ENCODE data around the gene PSMD4. TPM values are rescaled to one million over a fixed set of nuclear protein-coding genes. Genes with fewer than 3 reads are reported as not detected.
A peak's percentile ranks its signal among the peaks of the same experiment; 100 is the strongest.

Gene PSMD4
- polyA plus RNA-seq, 3 donors: 232 to 266 (median 252) TPM

GRCh38 chr1:151289080-151289935 is 34.8 kb downstream of the PSMD4 start:
- H2AFZ ChIP-seq (ENCODE audit: insufficient read depth, low read depth, low read length, poor library complexity, severe bottlenecking): no peak overlapping the region
- H3K4me3 Mint-ChIP-seq: no peak overlapping the region
- TF ChIP-seq CTCF (IDR thresholded peaks at IDR 0.05): no peak
- H3K36me3 Mint-ChIP-seq: peaks cover 77 to 98% of the 10 kb centered on the region in 2 donors
- H3K9me3 Mint-ChIP-seq: peaks cover 0 to 2% (median 0%) of the 10 kb centered on the region in 7 donors
- no peak overlapping the region for H3K4me2 ChIP-seq (replicated peaks; ENCODE audit: extremely low read depth, low read length, poor library complexity, severe bottlenecking)
- peaks cover 18% of the 10 kb centered on the region for H3K4me1 Mint-ChIP-seq
- H3K79me2 ChIP-seq (ENCODE audit: insufficient read depth, low read length): peaks cover 54% of the 10 kb centered on the region
- H3K27ac ChIP-seq (ENCODE audit: low read depth in 1 of 2, low read length in 2 of 2): peak overlapping the region in 1 of 2 donors; percentile 41
- no peak overlapping the region for H3K4me3 ChIP-seq (replicated peaks in 1 of 3; ENCODE audit: low read depth in 2 of 3, low read length in 3 of 3)
- H3K4me1 ChIP-seq (ENCODE audit: control insufficient read depth in 1 of 2, insufficient read depth in 2 of 2, low read length in 2 of 2): peaks cover 8 to 17% of the 10 kb centered on the region in 2 donors
- intact Hi-C loops (cut with micrococcal nuclease): loop anchor here in 1 of 2 donors (10.0 kb wide), 1 partner anchor 175 kb away; no protein-coding TSS in a partner anchor
- H3K9me3 ChIP-seq (replicated peaks in 1 of 2; ENCODE audit: control insufficient read depth in 1 of 2, insufficient read depth in 1 of 2, low read length in 2 of 2): no peaks in the 10 kb centered on the region
- WGBS (ENCODE audit: insufficient coverage): 20% methylated on average over 4 of the region's 18 CpGs
- peaks cover 97% of the 10 kb centered on the region for H4K20me1 ChIP-seq (ENCODE audit: insufficient read depth, low read length)
- no peaks in the 10 kb centered on the region for H3K27me3 ChIP-seq (ENCODE audit: control insufficient read depth in 2 of 2, insufficient read depth in 2 of 2, low read length in 2 of 2)
- H3K27me3 Mint-ChIP-seq (ENCODE audit: low read depth in 3 of 3): no peaks in the 10 kb centered on the region
- peak overlapping the region in 4 of 7 donors; percentile 22 to 63 (median 49) for H3K27ac Mint-ChIP-seq
- peaks cover 89 to 95% of the 10 kb centered on the region in 2 donors for H3K36me3 ChIP-seq (replicated peaks in 1 of 2; ENCODE audit: control insufficient read depth in 1 of 2, insufficient read depth in 2 of 2, low read length in 2 of 2)
- no peak for DNase-seq
- H3K9ac ChIP-seq (ENCODE audit: insufficient read depth, low read length, poor library complexity, severe bottlenecking): no peak overlapping the region

- Mint-ChIP-seq H3K9me3 (peaks cover 0 to 2% (median 0%) of the 10 kb centered on the region in 7 donors), H3K4me1 (peaks cover 16% of the 10 kb centered on the region), H3K27me3 (ENCODE audit: low read depth in 3 of 3) (no peaks in the 10 kb centered on the region), H3K4me3 (no peak overlapping the region), H3K27ac (peak overlapping the region in 5 of 7 donors; percentile 26 to 87 (median 43)), H3K36me3 (peaks cover 79 to 97% of the 10 kb centered on the region in 2 donors)
- WGBS (ENCODE audit: insufficient coverage): 87% methylated on average over 20 of the region's 21 CpGs
- Histone ChIP-seq H3K36me3 (replicated peaks in 1 of 2; ENCODE audit: control insufficient read depth in 1 of 2, insufficient read depth in 2 of 2, low read length in 2 of 2) (peaks cover 92 to 98% of the 10 kb centered on the region in 2 donors), H3K9me3 (replicated peaks in 1 of 2; ENCODE audit: control insufficient read depth in 1 of 2, insufficient read depth in 1 of 2, low read length in 2 of 2) (no peaks in the 10 kb centered on the region), H3K9ac (ENCODE audit: insufficient read depth, low read length, poor library complexity, severe bottlenecking) (no peak overlapping the region), H3K4me1 (ENCODE audit: control insufficient read depth in 1 of 2, insufficient read depth in 2 of 2, low read length in 2 of 2) (peaks cover 7 to 11% of the 10 kb centered on the region in 2 donors), H3K4me3 (replicated peaks in 1 of 3; ENCODE audit: low read depth in 2 of 3, low read length in 3 of 3) (no peak overlapping the region), H3K27ac (ENCODE audit: low read depth in 1 of 2, low read length in 2 of 2) (peak overlapping the region in 1 of 2 donors; percentile 32), H4K20me1 (ENCODE audit: insufficient read depth, low read length) (peaks cover 88% of the 10 kb centered on the region), H3K27me3 (ENCODE audit: control insufficient read depth in 2 of 2, insufficient read depth in 2 of 2, low read length in 2 of 2) (no peaks in the 10 kb centered on the region), H3K79me2 (ENCODE audit: insufficient read depth, low read length) (peaks cover 46% of the 10 kb centered on the region), H2AFZ (ENCODE audit: insufficient read depth, low read depth, low read length, poor library complexity, severe bottlenecking) (no peak overlapping the region), H3K4me2 (replicated peaks; ENCODE audit: extremely low read depth, low read length, poor library complexity, severe bottlenecking) (no peak overlapping the region)
- no peak for TF ChIP-seq CTCF (IDR thresholded peaks at IDR 0.05)
- intact Hi-C loops (cut with micrococcal nuclease): loop anchor here in 1 of 2 donors (10.0 kb wide), 1 partner anchor 175 kb away; no protein-coding TSS in a partner anchor
- DNase-seq: no peak
These were observed 35.6 kb downstream of the PSMD4 start for GRCh38 chr1:151289991-151290708.
